GM12801 (cell line): ENCODE measurements around the gene RBCK1.

ENCODE experiments used
- CTCF ChIP-seq: IDR thresholded peaks from one replicate; pipeline ENCODE4 v1.5.1; 2011; ENCODE audit warnings: control low read depth; ENCODE audit not compliant: insufficient read length; ENCODE audit errors: extremely low read depth

RBCK1 gene

GRCh38 chr20:460707-461106, 52.6 kb downstream of the RBCK1 start:
- TF ChIP-seq CTCF: no peak

- TF ChIP-seq CTCF: no peak
These were observed 53.4 kb downstream of the RBCK1 start for GRCh38 chr20:461254-462198.

DNA sequence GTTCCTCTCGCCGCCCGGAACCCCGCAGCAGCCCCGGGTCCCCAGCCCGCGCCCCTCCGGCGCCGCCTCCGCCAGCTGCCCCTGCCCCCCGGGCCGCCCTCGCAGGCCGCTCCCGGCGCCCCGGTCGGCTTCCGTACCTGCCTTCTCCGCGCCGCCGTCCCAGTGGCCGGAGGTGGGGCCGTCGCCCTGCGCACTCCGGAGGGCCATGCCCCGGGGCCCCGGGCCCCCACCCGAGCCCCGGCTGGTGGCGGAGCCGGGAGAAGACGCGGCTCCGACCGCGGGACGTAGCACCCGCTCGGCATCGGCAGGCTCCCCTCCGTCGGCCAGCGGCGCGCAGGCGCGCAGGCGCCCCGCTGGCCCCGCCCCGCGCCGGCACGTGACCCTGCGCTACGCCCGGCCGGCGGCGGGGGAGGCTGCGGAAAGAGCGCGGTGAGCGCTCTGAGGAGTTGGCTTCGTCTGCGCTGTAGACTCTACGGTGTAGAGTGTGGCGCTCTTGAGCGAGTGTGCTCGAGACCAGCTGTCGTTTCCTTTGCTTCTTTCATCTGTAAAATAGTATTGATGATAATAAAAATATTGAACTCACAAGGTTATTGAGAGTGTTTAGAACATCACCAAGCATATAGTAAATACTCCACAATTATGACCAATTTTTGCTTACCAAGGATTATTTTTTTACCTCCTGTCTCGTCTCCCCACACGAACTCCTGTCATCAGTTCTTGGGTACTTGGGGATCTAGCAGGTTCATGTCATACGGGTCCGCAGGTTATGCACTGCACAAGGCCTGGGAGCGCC, 54.3 kb downstream of the RBCK1 start, which contains the start of gene TBC1D20:
Gene TBC1D20 (minus strand): TSS at position 335 of the 793 bp plus-strand sequence. CDS start 128 bp downstream, at position 207.
- TF ChIP-seq CTCF: no peak

- TF ChIP-seq CTCF: no peak
These were observed 59.7 kb downstream of the RBCK1 start for GRCh38 chr20:467755-468154.

- no peak for TF ChIP-seq CTCF
These were observed 61.8 kb downstream of the RBCK1 start for GRCh38 chr20:469746-470490.

DNA sequence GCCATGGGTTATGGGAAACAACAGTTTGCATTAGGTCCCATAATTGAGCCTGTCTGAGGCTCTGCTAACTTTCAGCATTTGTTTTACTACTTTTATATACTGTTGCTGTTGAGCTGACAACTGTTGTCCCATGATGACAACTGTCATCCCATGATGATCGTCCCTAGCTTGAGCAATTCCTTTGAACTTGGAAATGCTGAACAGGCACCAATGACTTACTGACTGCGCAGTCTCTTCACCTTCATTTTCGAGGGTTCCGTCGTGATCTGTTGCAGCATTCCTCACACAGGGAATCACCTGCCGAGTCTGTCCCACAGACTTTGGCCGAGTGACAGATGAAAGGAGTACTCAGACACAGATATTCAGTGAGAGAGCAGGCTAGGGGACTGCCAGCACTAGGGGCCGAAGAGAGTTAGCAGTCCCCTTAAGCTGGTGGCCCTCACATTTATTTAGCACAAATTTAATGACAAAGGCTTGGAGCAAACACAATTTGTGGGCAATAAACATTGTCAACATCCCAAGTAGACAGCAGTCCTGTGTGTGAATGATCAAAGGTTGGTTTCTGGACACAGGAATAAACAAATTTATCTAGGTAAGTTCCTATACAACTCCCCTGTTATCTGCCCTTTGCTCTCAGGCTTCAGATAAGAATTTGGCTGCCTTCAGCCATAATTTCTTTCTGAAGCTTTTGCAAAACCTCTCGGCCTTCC, 64.2 kb downstream of the RBCK1 start:
- TF ChIP-seq CTCF: no peak

DNA sequence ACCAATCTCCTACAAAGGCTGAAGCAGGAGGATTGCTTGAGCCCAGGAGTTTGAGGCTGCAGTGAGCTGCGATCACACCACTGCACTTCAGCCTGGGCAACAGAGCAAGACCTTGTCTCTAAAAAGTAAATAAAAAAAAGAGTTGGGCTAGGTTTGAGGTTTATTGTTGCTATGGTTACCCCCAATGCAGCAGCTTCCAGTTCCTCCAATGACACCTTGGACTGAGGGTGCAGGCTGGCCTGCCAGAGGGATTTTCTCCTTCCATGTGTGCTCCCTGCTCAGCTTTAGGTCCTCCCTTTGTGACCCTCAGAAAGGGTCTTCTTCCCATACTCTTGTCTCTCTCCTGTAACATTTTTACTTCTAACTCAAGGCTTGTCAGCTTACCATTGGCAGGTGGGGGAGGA, 64.8 kb downstream of the RBCK1 start:
- TF ChIP-seq CTCF: no peak
